HepG2 (cell line): ENCODE results near the gene ANKRD66. TPM values are rescaled to one million over a fixed set of nuclear protein-coding genes. Genes with fewer than 3 reads are reported as not detected.

Source experiments
- ATAC-seq: fragments of 200-7000 bp; cut with Tn5 transposase; 3 replicates; pipeline ENCODE4 v1.9.1; 2020; ENCODE audit warnings: mild to moderate bottlenecking, moderate library complexity
- BruUV-seq: library from RNA; stranded (reverse); fragments of 400-500 nt; replicated peaks from 2 replicates; lab custom pipeline; 2021; lab: Mats Ljungman, UMichigan
- CTCF ChIA-PET: fragments of 300-600 bp; formaldehyde crosslinking; extraction: SDS; loops from one replicate; lab custom pipeline; 2021; ENCODE audit warnings: low total read pairs, inconsistent platforms, low intra/inter-chr PET ratio; lab: Yijun Ruan, JAX
- POLR2A ChIA-PET: fragments of 350-600 bp; sonication (Branson Sonifier 250); formaldehyde crosslinking; loops from one replicate; lab custom pipeline; 2020; ENCODE audit warnings: antibody characterized with exemption, inconsistent platforms; lab: Yijun Ruan, JAX
- DNase-seq: peaks from one replicate; pipeline ENCODE4 v3.0.0-alpha.2; 2015; ENCODE audit warnings: low spot score
- FAIRE-seq: peaks from 3 replicates; lab custom pipeline; 2011; peaks lifted over from hg19 to GRCh38; lab: Jason Lieb, UNC
- H2AFZ ChIP-seq: one replicate; pipeline ENCODE4 v1.6.1; 2011; ENCODE audit warnings: low read length, inconsistent platforms
- H3K27ac ChIP-seq: fragments of 300-600 bp; 3 replicates; pipeline ENCODE4 v1.8.0; 2011; ENCODE audit warnings: mixed run types, mild to moderate bottlenecking, mixed read lengths, low read length, inconsistent platforms; ENCODE audit not compliant: insufficient read depth; ENCODE audit errors: extremely low read length
- H3K27me3 ChIP-seq, 2 experiments: fragments of 200-600 bp in 1 of 2; 2 replicates in 1 of 2; 3 replicates in 1 of 2; pipeline versions ENCODE4 v1.6.0 to v1.8.0; 2011; ENCODE audit warnings: low read length in 2 of 2, mild to moderate bottlenecking in 2 of 2, moderate library complexity in 2 of 2, inconsistent platforms in 1 of 2; ENCODE audit not compliant: insufficient read depth in 2 of 2, control insufficient read depth in 1 of 2
- H3K36me3 ChIP-seq, 2 experiments: fragments of 200-600 bp in 1 of 2; replicated peaks in 1 of 2; 2 replicates in 1 of 2; 3 replicates in 1 of 2; pipeline versions ENCODE4 v1.5.1 to v1.8.0; 2011; ENCODE audit warnings: low read length in 2 of 2, inconsistent platforms in 1 of 2; ENCODE audit not compliant: insufficient read depth in 2 of 2, control insufficient read depth in 1 of 2
- H3K4me1 ChIP-seq: 2 replicates; pipeline ENCODE4 v1.5.1; 2012; ENCODE audit warnings: low read length, inconsistent platforms; ENCODE audit not compliant: insufficient read depth
- H3K4me2 ChIP-seq: 2 replicates; pipeline ENCODE4 v1.6.0; 2011; ENCODE audit warnings: low read depth, low read length, inconsistent platforms
- H3K4me3 ChIP-seq, 3 experiments: fragments of 200-600 bp in 1 of 3; sonication (generic), shearing (Covaris generic) in 1 of 3; replicated peaks in 1 of 3; 2 replicates each; pipeline ENCODE4 v1.5.1; 2011 to 2016; ENCODE audit warnings: low read length in 3 of 3, inconsistent platforms in 2 of 3, low read depth in 2 of 3, mild to moderate bottlenecking in 2 of 3, control low read depth in 1 of 3, mixed read lengths in 1 of 3; ENCODE audit not compliant: insufficient read depth in 1 of 3
- H3K79me2 ChIP-seq: one replicate; pipeline ENCODE4 v1.6.1; 2011; ENCODE audit warnings: low read length, inconsistent platforms; ENCODE audit not compliant: insufficient read depth
- H3K9ac ChIP-seq: 2 replicates; pipeline ENCODE4 v1.6.0; 2011; ENCODE audit warnings: mild to moderate bottlenecking, low read depth, low read length, inconsistent platforms; ENCODE audit not compliant: insufficient read depth
- H3K9me3 ChIP-seq: 2 replicates; pipeline ENCODE4 v1.5.1; 2012; ENCODE audit warnings: mild to moderate bottlenecking, low read length
- H4K20me1 ChIP-seq: 2 replicates; pipeline ENCODE4 v1.6.0; 2011; ENCODE audit warnings: inconsistent platforms, mild to moderate bottlenecking, low read length, moderate library complexity; ENCODE audit not compliant: insufficient read depth
- BCL3 ChIP-seq: sonication (generic); formaldehyde crosslinking; IDR thresholded peaks from 2 replicates; pipeline ENCODE4 v1.5.1; 2020; ENCODE audit warnings: mild to moderate bottlenecking, missing genetic modification reagents, moderate library complexity
- ETV6 ChIP-seq: sonication (generic); formaldehyde crosslinking; conservative IDR thresholded peaks from 2 replicates; pipeline ENCODE4 v1.4.0; 2020; ENCODE audit warnings: missing genetic modification reagents
- HDAC6 ChIP-seq: fragments of 200-600 bp; sonication (generic); IDR thresholded peaks from 2 replicates; pipeline ENCODE4 v1.7.0; 2017; ENCODE audit warnings: mild to moderate bottlenecking, antibody characterized with exemption, low read length, low read depth
- HNF4A ChIP-seq: sonication (generic); formaldehyde crosslinking; IDR thresholded peaks from 2 replicates; pipeline ENCODE4 v1.4.0; 2020; ENCODE audit warnings: missing genetic modification reagents
- IKZF1 ChIP-seq: fragments of 450-650 bp; IDR thresholded peaks from 2 replicates; pipeline ENCODE4 v1.7.1; 2016
- ISL2 ChIP-seq: sonication (generic); formaldehyde crosslinking; IDR thresholded peaks from 2 replicates; pipeline ENCODE4 v1.5.0; 2020; ENCODE audit warnings: missing genetic modification reagents
- NFYB ChIP-seq: sonication (generic); formaldehyde crosslinking; IDR thresholded peaks from 2 replicates; pipeline ENCODE4 v1.4.0; 2020; ENCODE audit warnings: missing genetic modification reagents
- POGZ ChIP-seq: sonication (generic); formaldehyde crosslinking; IDR thresholded peaks from 2 replicates; pipeline ENCODE4 v1.4.0; 2020; ENCODE audit warnings: mild to moderate bottlenecking, missing genetic modification reagents
- RFXANK ChIP-seq: IDR thresholded peaks from 2 replicates; pipeline ENCODE4 v1.6.1; 2016
- SOX13 ChIP-seq, 3 experiments: fragments of 450-650 bp in 1 of 3; sonication (generic) in 1 of 3; formaldehyde crosslinking in 1 of 3; IDR thresholded peaks in 2 of 3; conservative IDR thresholded peaks in 1 of 3; 2 replicates each; pipeline versions ENCODE4 v1.5.0 to v1.6.1; 2016 to 2020; ENCODE audit warnings: antibody characterized with exemption in 1 of 3, mild to moderate bottlenecking in 1 of 3, missing compliant biosample characterization in 1 of 3, missing genetic modification reagents in 1 of 3, moderate library complexity in 1 of 3
- TFDP1 ChIP-seq: IDR thresholded peaks from 2 replicates; pipeline ENCODE4 v1.6.1; 2016; ENCODE audit warnings: missing compliant biosample characterization, missing genetic modification reagents, borderline replicate concordance
- THAP9 ChIP-seq: sonication (generic); formaldehyde crosslinking; IDR thresholded peaks from 2 replicates; pipeline ENCODE4; 2020; ENCODE audit warnings: missing genetic modification reagents, mild to moderate bottlenecking, borderline replicate concordance
- ZBTB33 ChIP-seq: sonication (generic); formaldehyde crosslinking; IDR thresholded peaks from 2 replicates; pipeline ENCODE4 v1.4.0; 2020; ENCODE audit warnings: missing genetic modification reagents
- ZFP36L2 ChIP-seq: sonication (generic); formaldehyde crosslinking; IDR thresholded peaks from 2 replicates; pipeline ENCODE4 v1.4.0; 2020; ENCODE audit warnings: missing genetic modification reagents
- ZNF382 ChIP-seq: sonication (generic); formaldehyde crosslinking; IDR thresholded peaks from 2 replicates; pipeline ENCODE4 v1.5.0; 2020; ENCODE audit warnings: missing genetic modification reagents, mild to moderate bottlenecking, borderline replicate concordance
- ZNF446 ChIP-seq: sonication (generic); formaldehyde crosslinking; IDR thresholded peaks from 2 replicates; pipeline ENCODE4 v1.5.0; 2020; ENCODE audit warnings: mild to moderate bottlenecking, missing genetic modification reagents
- ZNF572 ChIP-seq: sonication (generic); formaldehyde crosslinking; IDR thresholded peaks from 2 replicates; pipeline ENCODE4 v1.5.1; 2020; ENCODE audit warnings: mild to moderate bottlenecking, missing genetic modification reagents
- ZNF652 ChIP-seq: IDR thresholded peaks from 2 replicates; pipeline ENCODE4 v1.6.1; 2016; ENCODE audit warnings: low read depth, borderline replicate concordance
- ZNF713 ChIP-seq: sonication (generic); formaldehyde crosslinking; IDR thresholded peaks from 2 replicates; pipeline ENCODE4 v1.4.0; 2020; ENCODE audit warnings: mild to moderate bottlenecking, missing genetic modification reagents
- WGBS: methylation state at CpG from one replicate; pipeline ENCODE4 v1.1.6; 2017; ENCODE audit warnings: low lambda C conversion rate; 5-methylcytosine and 5-hydroxymethylcytosine counted together
- in situ Hi-C: cut with HindIII; loops from 2 replicates; pipeline ENCODE4 v1.10.0; 2017; ENCODE audit warnings: low pct_unique_long_range_greater_than_20kb; ENCODE audit not compliant: extremely low pct_ligation_motif_present
- intact Hi-C: fragments of 100-400 bp; cut with micrococcal nuclease; formaldehyde crosslinking; loops from one replicate; pipeline ENCODE4 v1.10.0; 2022; ENCODE audit not compliant: unreplicated experiment
- polyA plus RNA-seq, 8 experiments: library from polyadenylated mRNA; depleted of rRNA in 3 of 8; stranded (reverse) in 7 of 8; unstranded in 1 of 8; fragments of >200 nt; fragmentation: Illumina TruSeq in 4 of 8; extraction: Trizol in 4 of 8; gene quantifications; 2 replicates each; pipeline versions ENCODE4 v1.2.1 to v1.2.3, GENCODE V29; 2011 to 2016; ENCODE audit warnings: low read depth in 4 of 8, missing spikeins in 1 of 8, mixed read lengths in 1 of 8; ENCODE audit not compliant: insufficient read depth in 1 of 8
- total RNA-seq, 5 experiments: library from RNA; depleted of rRNA; stranded (reverse); fragments of >200 nt; fragmentation: Illumina TruSeq; extraction: Trizol; gene quantifications; 2 replicates each; pipeline ENCODE4 v1.2.3, GENCODE V29; 2016; ENCODE audit warnings: low read depth in 1 of 5

Gene ANKRD66
- total and polyA plus RNA-seq, 2 of the 13 experiments (the other 11 are each of a cell fraction or from before 2014, with no cell fraction given) = not detected

GRCh38 chr6:46793138-46793537, 46.4 kb downstream of the ANKRD66 start, which contains the start of gene MEP1A:
Gene MEP1A, plus strand, starts transcription at chr6:46793389. Its CDS starts 10 bp downstream, at chr6:46793399.
- Histone ChIP-seq H3K4me3 (no peak within 1 kb of the TSS; a peak in 1 of 6 replicates), H3K9ac (no peak within 1 kb of the TSS), H3K27me3 (no peaks in the 10 kb centered on the region), H3K4me2 (peak within 1 kb of the TSS; percentile 33), H3K79me2 (no peaks in the 10 kb centered on the region), H3K27ac (no peak within 1 kb of the TSS), H3K9me3 (no peaks in the 10 kb centered on the region), H4K20me1 (no peaks in the 10 kb centered on the region), H3K4me1 (peaks cover 23% of the 10 kb centered on the region), H2AFZ (no peak within 1 kb of the TSS), H3K36me3 (no peaks in the 10 kb centered on the region)
- BruUV-seq = no TSS peak
- DNase-seq = peak; percentile 42
- peak; percentile 46 for FAIRE-seq
- WGBS = 5% methylated on average over 8 of the region's 8 CpGs
- peak; percentile 73 for ATAC-seq
- in situ Hi-C loops (no loop called here), intact Hi-C loops (no loop called here)
- ChIA-PET POLR2A (no interaction called here), CTCF (no interaction called here)
- TF ChIP-seq ZFP36L2 (CRISPR knock-in tag) (no peak), RFXANK (CRISPR knock-in tag) (no peak), THAP9 (no peak), ZNF446 (no peak), SOX13 (IDR thresholded peaks at IDR 0.05) (no peak), SOX13 (CRISPR knock-in tag; conservative IDR thresholded peaks at IDR 0.05 in 1 of 2, IDR thresholded peaks at IDR 0.05 in 1 of 2) (peak in 1 of 2 experiments; percentile 39; a peak in 1 of 4 replicates), ZNF382 (no peak), POGZ (CRISPR knock-in tag) (no peak), NFYB (no peak), ZNF652 (CRISPR knock-in tag) (peak; percentile 86), ZNF713 (CRISPR knock-in tag) (no peak), ZBTB33 (CRISPR knock-in tag) (no peak), BCL3 (CRISPR knock-in tag) (no peak), ETV6 (CRISPR knock-in tag) (no peak), HDAC6 (no peak), TFDP1 (CRISPR knock-in tag) (no peak), ZNF572 (no peak), IKZF1 (no peak), ISL2 (CRISPR knock-in tag) (no peak), HNF4A (CRISPR knock-in tag) (peak; percentile 86)
